GM03348 (cell line): ENCODE results near the gene IGFALS.

ENCODE experiments used
- DNase-seq: peaks from one replicate; pipeline ENCODE4 v3.0.0; 2012; ENCODE audit warnings: low spot score

IGFALS gene

GRCh38 chr16:1766231-1766630 lies 27.3 kb downstream of the IGFALS start:
- no peak for DNase-seq

GRCh38 chr16:1765826-1766225 lies 27.7 kb downstream of the IGFALS start:
- DNase-seq = no peak

- DNase-seq = no peak
Measured at GRCh38 chr16:1764971-1765370, 28.5 kb downstream of the IGFALS start.

GRCh38 chr16:1763521-1764511 lies 29.7 kb downstream of the IGFALS start:
- DNase-seq = no peak

- no peak for DNase-seq
Measured at GRCh38 chr16:1762879-1763520, 30.5 kb downstream of the IGFALS start.

GRCh38 chr16:1762196-1762878 lies 31.2 kb downstream of the IGFALS start:
- no peak for DNase-seq

- DNase-seq = no peak
Measured at GRCh38 chr16:1761751-1762150, 31.8 kb downstream of the IGFALS start.

- DNase-seq = no peak
Measured at GRCh38 chr16:1760911-1761310, 32.6 kb downstream of the IGFALS start.

- no peak for DNase-seq
Measured at GRCh38 chr16:1759511-1759910, 34.0 kb downstream of the IGFALS start.

GRCh38 chr16:1758923-1759322 lies 34.6 kb downstream of the IGFALS start:
- no peak for DNase-seq

GRCh38 chr16:1757714-1758461 lies 35.6 kb downstream of the IGFALS start:
- no peak for DNase-seq

GRCh38 chr16:1754204-1754603 lies 39.3 kb downstream of the IGFALS start:
- DNase-seq = no peak

- DNase-seq = no peak
Measured at GRCh38 chr16:1752853-1753252, 40.7 kb downstream of the IGFALS start.

GRCh38 chr16:1751946-1752345 lies 41.6 kb downstream of the IGFALS start:
- no peak for DNase-seq

GRCh38 chr16:1749152-1750117 lies 44.1 kb downstream of the IGFALS start:
- no peak for DNase-seq

GRCh38 chr16:1747934-1748333 lies 45.6 kb downstream of the IGFALS start:
- DNase-seq = no peak

- DNase-seq = no peak
Measured at GRCh38 chr16:1746693-1747195, 46.8 kb downstream of the IGFALS start.

GRCh38 chr16:1745900-1746692 lies 47.4 kb downstream of the IGFALS start:
- DNase-seq = no peak

GRCh38 chr16:1745181-1745899 lies 48.2 kb downstream of the IGFALS start:
- peak; percentile 72 for DNase-seq
